ENCODE data around the gene MYO18A. TPM values are rescaled to one million over a fixed set of nuclear protein-coding genes. Genes with fewer than 3 reads are reported as not detected.
"Not testable (repeated sequence)": the region's sequence is repeated elsewhere in the genome, so short reads cannot be mapped to it uniquely, and the experiment has no call there.

MYO18A gene
- polyA plus RNA-seq, 2 donors = 39.1 to 86.4 TPM

DNA sequence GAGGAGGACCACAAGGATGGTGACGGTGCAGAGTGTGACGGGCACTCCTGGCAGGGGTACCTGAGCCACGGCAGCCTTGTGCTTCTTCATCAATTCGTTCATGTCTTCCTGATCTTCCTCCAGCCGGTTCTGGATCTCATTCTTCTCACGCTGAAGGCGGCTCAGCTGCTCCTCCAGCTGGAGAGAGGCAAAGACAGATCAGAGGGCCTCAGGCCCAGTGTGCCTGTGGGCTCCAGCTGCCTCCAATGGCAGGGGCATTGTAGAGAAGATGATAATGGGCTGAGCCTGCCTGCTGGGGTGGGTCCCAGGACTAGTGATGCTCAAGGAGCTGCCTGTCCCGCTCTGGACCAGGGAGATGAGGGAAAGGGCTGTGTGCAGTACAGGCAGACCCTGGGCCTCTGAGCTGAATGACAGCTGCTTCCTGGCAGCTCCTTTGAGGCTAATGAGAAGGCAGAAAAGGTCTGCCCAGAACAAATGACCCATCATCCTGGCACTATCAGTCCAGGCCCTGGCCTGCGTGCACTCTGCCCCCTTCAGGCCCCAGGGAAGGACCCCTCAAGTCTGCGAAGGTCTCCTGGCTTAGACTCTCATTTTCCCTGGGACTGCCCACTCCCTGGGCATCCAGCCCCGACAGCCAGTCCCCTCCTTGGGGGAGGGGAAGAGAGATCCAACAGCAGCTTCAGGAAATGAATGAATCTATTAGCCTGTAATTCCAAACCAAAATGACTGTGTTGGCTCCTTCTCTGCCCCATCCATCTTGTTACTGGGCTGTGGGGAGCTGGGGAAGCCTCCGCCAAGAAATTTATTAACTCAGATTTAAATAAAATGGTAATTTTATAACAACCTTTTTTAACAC, 89.2 kb downstream of the MYO18A start:
- H3K36me3 ChIP-seq (ENCODE audit: control insufficient read depth in 2 of 2, insufficient read depth in 2 of 2, low read length in 1 of 2) = peaks cover 54 to 76% of the 10 kb centered on the region in 2 donors
- no peak overlapping the region for H3K27ac ChIP-seq (ENCODE audit: low read depth in 2 of 2, low read length in 1 of 2)
- H3K4me1 ChIP-seq (ENCODE audit: control insufficient read depth in 2 of 2, insufficient read depth in 2 of 2, low read length in 1 of 2) = peaks cover 0 to 3% of the 10 kb centered on the region in 2 donors
- no peaks in the 10 kb centered on the region for H3K9me3 ChIP-seq (ENCODE audit: control insufficient read depth in 2 of 2, insufficient read depth in 1 of 2, low read depth in 1 of 2, low read length in 1 of 2)
- H3K27me3 ChIP-seq (ENCODE audit: control insufficient read depth in 1 of 2, insufficient read depth in 2 of 2, low read length in 2 of 2) = no peaks in the 10 kb centered on the region
- WGBS, 2 donors = 85% methylated on average over 12 of the region's 12 CpGs
- no peak overlapping the region for H3K4me3 ChIP-seq (ENCODE audit: low read depth in 1 of 2, low read length in 2 of 2)

DNA sequence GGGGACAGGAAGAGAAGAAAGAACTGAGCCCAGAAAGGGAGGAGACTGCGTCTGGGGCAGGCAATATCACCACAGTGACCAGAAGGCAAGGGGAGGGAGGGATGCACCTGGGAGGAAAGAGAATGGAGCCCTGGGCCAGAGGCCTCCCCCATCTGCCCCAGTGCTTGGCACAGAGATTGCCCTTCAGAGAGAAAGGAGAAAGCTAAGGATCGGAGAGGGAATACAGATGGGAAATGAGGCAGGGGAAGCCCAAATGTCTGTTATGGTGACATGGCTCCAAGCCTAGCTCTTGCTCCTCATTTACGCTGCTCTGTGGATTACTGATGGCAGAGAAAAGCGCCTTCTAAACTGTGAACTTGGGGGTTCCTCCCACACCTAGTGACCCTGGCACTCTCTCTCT, 90.1 kb downstream of the MYO18A start:
- Histone ChIP-seq H3K27me3 (ENCODE audit: control insufficient read depth in 1 of 2, insufficient read depth in 2 of 2, low read length in 2 of 2) (no peaks in the 10 kb centered on the region), H3K4me1 (ENCODE audit: control insufficient read depth in 2 of 2, insufficient read depth in 2 of 2, low read length in 1 of 2) (peaks cover 0 to 3% of the 10 kb centered on the region in 2 donors), H3K36me3 (ENCODE audit: control insufficient read depth in 2 of 2, insufficient read depth in 2 of 2, low read length in 1 of 2) (peaks cover 56 to 76% of the 10 kb centered on the region in 2 donors), H3K27ac (ENCODE audit: low read depth in 2 of 2, low read length in 1 of 2) (no peak overlapping the region), H3K4me3 (ENCODE audit: low read depth in 1 of 2, low read length in 2 of 2) (no peak overlapping the region), H3K9me3 (ENCODE audit: control insufficient read depth in 2 of 2, insufficient read depth in 1 of 2, low read depth in 1 of 2, low read length in 1 of 2) (no peaks in the 10 kb centered on the region)
- WGBS, 2 donors = 80 to 90% methylated on average over 4 of the region's 4 CpGs

DNA sequence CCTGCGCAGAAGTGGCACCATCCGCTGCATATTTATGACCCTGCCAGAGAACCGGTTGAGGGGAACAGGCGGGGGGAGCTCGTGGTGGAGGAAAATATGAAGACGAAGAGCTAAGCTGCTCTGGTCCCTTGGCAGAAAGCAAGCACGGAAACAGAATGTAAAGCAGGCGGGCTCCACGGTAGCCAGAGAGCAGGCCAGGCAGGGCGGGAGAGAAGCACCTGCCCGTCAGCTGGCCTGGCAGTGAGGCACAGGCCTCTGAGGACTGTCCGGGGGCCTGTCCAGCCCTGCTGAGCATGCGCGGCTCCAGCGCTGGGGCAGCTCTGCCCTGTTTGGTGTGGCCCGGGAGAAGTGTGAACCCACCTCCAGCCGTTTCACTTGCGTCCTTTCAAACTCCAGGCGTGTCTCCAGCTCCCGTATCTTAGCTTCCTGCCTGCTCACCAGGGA, 90.6 kb downstream of the MYO18A start:
- H3K36me3 ChIP-seq (ENCODE audit: control insufficient read depth in 2 of 2, insufficient read depth in 2 of 2, low read length in 1 of 2) = peaks cover 56 to 76% of the 10 kb centered on the region in 2 donors
- no peak overlapping the region for H3K4me3 ChIP-seq (ENCODE audit: low read depth in 1 of 2, low read length in 2 of 2)
- H3K9me3 ChIP-seq (ENCODE audit: control insufficient read depth in 2 of 2, insufficient read depth in 1 of 2, low read depth in 1 of 2, low read length in 1 of 2) = no peaks in the 10 kb centered on the region
- H3K27me3 ChIP-seq (ENCODE audit: control insufficient read depth in 1 of 2, insufficient read depth in 2 of 2, low read length in 2 of 2) = no peaks in the 10 kb centered on the region
- H3K4me1 ChIP-seq (ENCODE audit: control insufficient read depth in 2 of 2, insufficient read depth in 2 of 2, low read length in 1 of 2) = peaks cover 0 to 3% of the 10 kb centered on the region in 2 donors
- WGBS, 2 donors = 85 to 87% methylated on average over 20 of the region's 20 CpGs
- no peak overlapping the region for H3K27ac ChIP-seq (ENCODE audit: low read depth in 2 of 2, low read length in 1 of 2)

DNA sequence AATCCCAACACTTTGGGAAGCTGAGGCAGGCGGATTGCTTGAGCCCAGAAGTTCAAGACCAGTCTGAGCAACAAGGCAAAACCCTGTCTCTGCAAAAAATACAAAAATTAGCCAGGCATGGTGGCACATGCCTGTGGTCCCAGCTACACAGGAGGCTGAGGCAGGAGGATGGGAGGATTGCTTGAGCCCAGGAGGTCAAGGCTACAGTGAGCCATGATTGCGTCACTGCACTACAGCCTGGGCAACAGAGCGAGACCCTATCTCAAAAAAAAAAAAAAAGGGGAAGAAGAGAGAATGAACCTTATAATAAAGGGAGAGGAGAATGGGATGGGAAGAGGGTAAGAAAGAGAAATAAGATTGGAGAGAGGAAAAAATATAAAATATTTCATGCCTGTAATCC, 91.4 kb downstream of the MYO18A start:
- not testable (repeated sequence) for H3K27me3 ChIP-seq (ENCODE audit: control insufficient read depth in 1 of 2, insufficient read depth in 2 of 2, low read length in 2 of 2); H3K27ac ChIP-seq (ENCODE audit: low read depth in 2 of 2, low read length in 1 of 2); H3K4me1 ChIP-seq (ENCODE audit: control insufficient read depth in 2 of 2, insufficient read depth in 2 of 2, low read length in 1 of 2); H3K4me3 ChIP-seq (ENCODE audit: low read depth in 1 of 2, low read length in 2 of 2); H3K9me3 ChIP-seq (ENCODE audit: control insufficient read depth in 2 of 2, insufficient read depth in 1 of 2, low read depth in 1 of 2, low read length in 1 of 2)
- WGBS, 2 donors = 95 to 97% methylated on average over 3 of the region's 3 CpGs
- peaks cover 51 to 72% of the 10 kb centered on the region in 2 donors for H3K36me3 ChIP-seq (ENCODE audit: control insufficient read depth in 2 of 2, insufficient read depth in 2 of 2, low read length in 1 of 2)

- 92% methylated on average over 19 of the region's 19 CpGs for WGBS, 2 donors
- no peaks in the 10 kb centered on the region for H3K9me3 ChIP-seq (ENCODE audit: control insufficient read depth in 2 of 2, insufficient read depth in 1 of 2, low read depth in 1 of 2, low read length in 1 of 2)
- peaks cover 38 to 66% of the 10 kb centered on the region in 2 donors for H3K36me3 ChIP-seq (ENCODE audit: control insufficient read depth in 2 of 2, insufficient read depth in 2 of 2, low read length in 1 of 2)
These were observed 93.4 kb downstream of the MYO18A start for GRCh38 chr17:29086628-29087332.

GRCh38 chr17:29085223-29085622, 95.0 kb downstream of the MYO18A start:
- H3K27me3 ChIP-seq (ENCODE audit: control insufficient read depth in 1 of 2, insufficient read depth in 2 of 2, low read length in 2 of 2) = no peaks in the 10 kb centered on the region
- peaks cover 33 to 70% of the 10 kb centered on the region in 2 donors for H3K36me3 ChIP-seq (ENCODE audit: control insufficient read depth in 2 of 2, insufficient read depth in 2 of 2, low read length in 1 of 2)
- H3K27ac ChIP-seq (ENCODE audit: low read depth in 2 of 2, low read length in 1 of 2) = no peak overlapping the region
- no peaks in the 10 kb centered on the region for H3K4me1 ChIP-seq (ENCODE audit: control insufficient read depth in 2 of 2, insufficient read depth in 2 of 2, low read length in 1 of 2)
- WGBS, 2 donors = 89 to 91% methylated on average over 12 of the region's 12 CpGs
- H3K4me3 ChIP-seq (ENCODE audit: low read depth in 1 of 2, low read length in 2 of 2) = no peak overlapping the region
- no peaks in the 10 kb centered on the region for H3K9me3 ChIP-seq (ENCODE audit: control insufficient read depth in 2 of 2, insufficient read depth in 1 of 2, low read depth in 1 of 2, low read length in 1 of 2)

More at GRCh38 chr17:29086628-29087332, 93.4 kb downstream of the MYO18A start:
- no peak overlapping the region for H3K4me3 ChIP-seq (ENCODE audit: low read depth in 1 of 2, low read length in 2 of 2)
- no peaks in the 10 kb centered on the region for H3K4me1 ChIP-seq (ENCODE audit: control insufficient read depth in 2 of 2, insufficient read depth in 2 of 2, low read length in 1 of 2)
- no peaks in the 10 kb centered on the region for H3K27me3 ChIP-seq (ENCODE audit: control insufficient read depth in 1 of 2, insufficient read depth in 2 of 2, low read length in 2 of 2)
- H3K27ac ChIP-seq (ENCODE audit: low read depth in 2 of 2, low read length in 1 of 2) = no peak overlapping the region

DNA sequence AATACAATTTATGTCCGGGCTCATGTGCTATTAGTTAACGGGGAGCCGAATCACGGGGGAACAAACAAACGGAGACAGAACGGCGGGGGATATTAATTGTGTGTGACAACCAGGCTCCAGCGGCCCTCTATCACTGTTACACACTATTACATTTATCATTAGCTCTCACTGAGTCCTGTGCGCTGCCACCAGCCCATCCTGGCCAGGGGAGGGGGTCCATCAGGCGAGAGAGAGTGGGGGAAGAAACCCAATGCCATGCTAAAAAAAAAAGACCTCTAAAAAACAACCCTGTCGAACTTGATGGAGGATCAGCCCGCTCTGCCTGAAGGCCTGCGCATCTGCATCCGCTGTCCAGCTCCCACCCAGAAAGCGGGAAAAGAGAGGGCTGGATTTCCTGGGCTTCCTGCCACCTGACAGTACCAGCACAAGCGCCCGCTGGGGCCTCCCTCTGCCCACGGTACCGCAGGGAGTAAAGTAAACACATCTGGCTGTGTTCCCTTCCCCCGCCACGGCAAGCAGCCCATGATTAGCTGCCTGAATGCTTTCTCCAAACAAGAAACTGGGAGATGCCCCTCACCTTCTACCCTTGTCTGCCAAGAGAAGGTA, 95.6 kb downstream of the MYO18A start:
- Histone ChIP-seq H3K36me3 (ENCODE audit: control insufficient read depth in 2 of 2, insufficient read depth in 2 of 2, low read length in 1 of 2) (peaks cover 27 to 69% of the 10 kb centered on the region in 2 donors), H3K4me1 (ENCODE audit: control insufficient read depth in 2 of 2, insufficient read depth in 2 of 2, low read length in 1 of 2) (no peaks in the 10 kb centered on the region), H3K9me3 (ENCODE audit: control insufficient read depth in 2 of 2, insufficient read depth in 1 of 2, low read depth in 1 of 2, low read length in 1 of 2) (no peaks in the 10 kb centered on the region), H3K27me3 (ENCODE audit: control insufficient read depth in 1 of 2, insufficient read depth in 2 of 2, low read length in 2 of 2) (no peaks in the 10 kb centered on the region), H3K4me3 (ENCODE audit: low read depth in 1 of 2, low read length in 2 of 2) (no peak overlapping the region), H3K27ac (ENCODE audit: low read depth in 2 of 2, low read length in 1 of 2) (no peak overlapping the region)
- 77 to 81% methylated on average over 21 of the region's 21 CpGs for WGBS, 2 donors

- WGBS, 2 donors = 89% methylated on average over 14 of the region's 14 CpGs
- H3K27ac ChIP-seq (ENCODE audit: low read depth in 2 of 2, low read length in 1 of 2) = no peak overlapping the region
- H3K4me1 ChIP-seq (ENCODE audit: control insufficient read depth in 2 of 2, insufficient read depth in 2 of 2, low read length in 1 of 2) = peaks cover 0 to 5% of the 10 kb centered on the region in 2 donors
- peaks cover 14 to 64% of the 10 kb centered on the region in 2 donors for H3K36me3 ChIP-seq (ENCODE audit: control insufficient read depth in 2 of 2, insufficient read depth in 2 of 2, low read length in 1 of 2)
- H3K27me3 ChIP-seq (ENCODE audit: control insufficient read depth in 1 of 2, insufficient read depth in 2 of 2, low read length in 2 of 2) = no peaks in the 10 kb centered on the region
- H3K9me3 ChIP-seq (ENCODE audit: control insufficient read depth in 2 of 2, insufficient read depth in 1 of 2, low read depth in 1 of 2, low read length in 1 of 2) = no peaks in the 10 kb centered on the region
- no peak overlapping the region for H3K4me3 ChIP-seq (ENCODE audit: low read depth in 1 of 2, low read length in 2 of 2)
These were observed 99.2 kb downstream of the MYO18A start for GRCh38 chr17:29080965-29081364.

- Histone ChIP-seq H3K9me3 (ENCODE audit: control insufficient read depth in 2 of 2, insufficient read depth in 1 of 2, low read depth in 1 of 2, low read length in 1 of 2) (no peaks in the 10 kb centered on the region), H3K27ac (ENCODE audit: low read depth in 2 of 2, low read length in 1 of 2) (no peak overlapping the region), H3K27me3 (ENCODE audit: control insufficient read depth in 1 of 2, insufficient read depth in 2 of 2, low read length in 2 of 2) (no peaks in the 10 kb centered on the region), H3K4me3 (ENCODE audit: low read depth in 1 of 2, low read length in 2 of 2) (no peak overlapping the region), H3K36me3 (ENCODE audit: control insufficient read depth in 2 of 2, insufficient read depth in 2 of 2, low read length in 1 of 2) (peaks cover 15 to 62% of the 10 kb centered on the region in 2 donors), H3K4me1 (ENCODE audit: control insufficient read depth in 2 of 2, insufficient read depth in 2 of 2, low read length in 1 of 2) (peaks cover 0 to 5% of the 10 kb centered on the region in 2 donors)
- 95% methylated on average over 33 of the region's 33 CpGs for WGBS, 2 donors
These were observed 99.9 kb downstream of the MYO18A start for GRCh38 chr17:29080323-29080722.

Data from esophagus (tissue), 2 donors.